Measurements from ENCODE around the gene CFAP100.

CFAP100 gene

DNA sequence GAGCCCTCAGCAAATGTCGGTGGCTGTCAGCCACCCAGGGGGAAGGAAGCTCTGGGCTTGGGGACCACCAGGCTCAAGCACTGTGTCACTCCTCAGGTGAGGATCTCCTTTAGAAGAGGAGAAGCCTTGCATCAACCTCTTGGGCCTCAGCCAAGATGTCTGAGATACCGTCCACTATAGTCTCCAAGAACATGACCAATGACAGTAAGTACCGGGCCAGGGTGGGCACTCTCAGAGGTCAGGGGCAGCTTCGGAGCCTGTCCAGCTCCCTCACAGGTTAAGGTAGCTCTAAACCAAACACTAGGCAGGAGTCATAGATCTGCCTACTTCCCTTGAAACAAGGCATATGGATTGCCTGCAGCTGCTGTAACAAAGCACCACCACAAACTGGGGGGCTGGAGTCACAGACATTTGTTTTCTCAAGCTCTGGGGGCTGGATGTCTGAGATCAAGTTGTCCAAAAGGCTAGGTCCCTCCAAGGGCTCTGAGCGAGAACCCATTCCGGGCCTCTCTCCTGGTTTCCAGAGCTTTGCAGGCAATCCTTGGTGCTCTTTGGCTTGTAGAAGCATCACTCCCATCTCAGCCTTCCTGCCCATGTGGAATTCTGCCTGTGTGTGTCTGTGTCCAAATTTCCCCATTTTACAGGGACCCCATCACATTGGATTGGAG is 1.3 kb downstream of the CFAP100 start:
- Histone ChIP-seq H3K27ac (ENCODE audit: low read depth, low read length) (no peak overlapping the region), H3K79me2 (ENCODE audit: control insufficient read depth, insufficient read depth, low read length, unreplicated experiment) (no peaks in the 10 kb centered on the region), H2AFZ (ENCODE audit: low read length, unreplicated experiment) (no peak overlapping the region), H3K27me3 (ENCODE audit: insufficient read depth, low read length) (peaks cover 50% of the 10 kb centered on the region), H3K36me3 (ENCODE audit: insufficient read depth, low read length) (no peaks in the 10 kb centered on the region), H3K4me3 (ENCODE audit: low read depth, low read length) (no peak overlapping the region), H3K4me1 (ENCODE audit: control insufficient read depth, insufficient read depth, low read length, unreplicated experiment) (no peaks in the 10 kb centered on the region)

DNA sequence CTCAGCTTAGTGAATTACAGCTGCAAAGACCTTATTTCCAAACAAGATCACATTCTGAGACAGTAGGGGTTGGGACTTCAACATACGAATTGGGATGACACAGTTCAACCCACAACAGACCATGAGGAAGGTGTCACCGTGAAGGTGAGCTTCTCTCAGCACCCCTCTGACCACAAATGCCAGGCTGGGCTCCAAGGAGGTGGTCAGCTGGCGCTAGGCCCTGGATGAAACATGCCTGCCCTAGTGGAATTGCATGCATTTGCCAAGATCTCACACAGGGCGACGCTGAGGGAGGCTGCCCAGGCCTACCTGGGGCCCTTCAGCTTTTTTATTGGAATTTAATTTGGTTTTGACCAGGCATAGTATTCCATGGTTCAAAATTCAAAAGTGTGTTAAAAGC is 1.8 kb downstream of the CFAP100 start:
- H3K4me1 ChIP-seq (ENCODE audit: control insufficient read depth, insufficient read depth, low read length, unreplicated experiment): no peaks in the 10 kb centered on the region
- H2AFZ ChIP-seq (ENCODE audit: low read length, unreplicated experiment): no peak overlapping the region
- H3K27ac ChIP-seq (ENCODE audit: low read depth, low read length): no peak overlapping the region
- H3K79me2 ChIP-seq (ENCODE audit: control insufficient read depth, insufficient read depth, low read length, unreplicated experiment): no peaks in the 10 kb centered on the region
- peaks cover 46% of the 10 kb centered on the region for H3K27me3 ChIP-seq (ENCODE audit: insufficient read depth, low read length)
- H3K4me3 ChIP-seq (ENCODE audit: low read depth, low read length): no peak overlapping the region
- no peaks in the 10 kb centered on the region for H3K36me3 ChIP-seq (ENCODE audit: insufficient read depth, low read length)

DNA sequence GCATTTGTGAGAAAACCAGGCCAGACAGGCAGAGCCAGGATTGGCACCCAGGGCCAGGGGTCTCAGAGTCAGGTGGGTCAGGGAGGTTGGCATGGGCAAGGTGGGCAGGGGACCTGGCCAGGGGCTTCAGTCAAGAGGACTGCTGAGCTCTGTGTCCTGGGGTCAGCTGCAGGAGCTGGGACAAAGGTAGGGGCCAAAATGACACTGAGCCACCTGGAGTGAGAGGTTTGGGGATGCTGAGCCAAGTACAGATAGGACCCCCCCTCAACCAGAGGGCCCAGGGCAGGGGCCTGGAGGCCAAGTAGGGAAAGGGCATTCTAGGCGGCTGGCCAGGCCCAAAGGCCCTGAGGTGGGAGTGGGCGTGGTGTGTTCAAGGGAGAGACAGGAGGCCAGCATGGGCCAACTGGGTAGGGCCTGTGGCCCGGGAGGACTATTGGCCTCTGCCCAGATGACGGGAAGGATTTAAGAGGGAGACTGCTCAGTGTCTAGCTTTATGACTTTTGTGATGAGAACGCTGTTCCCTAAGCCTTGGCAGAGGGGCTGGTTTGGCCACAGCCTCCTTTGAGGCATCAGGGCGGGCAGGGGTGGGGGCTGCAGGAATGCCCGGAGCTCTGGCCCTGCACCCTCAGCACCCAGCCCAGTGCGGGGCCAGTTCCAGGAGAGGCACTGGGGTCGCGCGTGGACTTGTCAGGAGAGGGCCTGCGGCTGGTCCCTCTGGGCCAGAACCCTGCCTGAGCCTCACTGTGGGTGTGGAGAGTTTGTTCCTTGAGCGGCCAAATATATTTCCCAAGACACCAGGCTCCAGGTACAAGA is 3.1 kb downstream of the CFAP100 start:
- no peaks in the 10 kb centered on the region for H3K36me3 ChIP-seq (ENCODE audit: insufficient read depth, low read length)
- H3K27me3 ChIP-seq (ENCODE audit: insufficient read depth, low read length): peaks cover 33% of the 10 kb centered on the region
- H3K27ac ChIP-seq (ENCODE audit: low read depth, low read length): no peak overlapping the region
- H3K4me1 ChIP-seq (ENCODE audit: control insufficient read depth, insufficient read depth, low read length, unreplicated experiment): no peaks in the 10 kb centered on the region
- no peak overlapping the region for H2AFZ ChIP-seq (ENCODE audit: low read length, unreplicated experiment)
- H3K79me2 ChIP-seq (ENCODE audit: control insufficient read depth, insufficient read depth, low read length, unreplicated experiment): no peaks in the 10 kb centered on the region
- H3K4me3 ChIP-seq (ENCODE audit: low read depth, low read length): no peak overlapping the region

DNA sequence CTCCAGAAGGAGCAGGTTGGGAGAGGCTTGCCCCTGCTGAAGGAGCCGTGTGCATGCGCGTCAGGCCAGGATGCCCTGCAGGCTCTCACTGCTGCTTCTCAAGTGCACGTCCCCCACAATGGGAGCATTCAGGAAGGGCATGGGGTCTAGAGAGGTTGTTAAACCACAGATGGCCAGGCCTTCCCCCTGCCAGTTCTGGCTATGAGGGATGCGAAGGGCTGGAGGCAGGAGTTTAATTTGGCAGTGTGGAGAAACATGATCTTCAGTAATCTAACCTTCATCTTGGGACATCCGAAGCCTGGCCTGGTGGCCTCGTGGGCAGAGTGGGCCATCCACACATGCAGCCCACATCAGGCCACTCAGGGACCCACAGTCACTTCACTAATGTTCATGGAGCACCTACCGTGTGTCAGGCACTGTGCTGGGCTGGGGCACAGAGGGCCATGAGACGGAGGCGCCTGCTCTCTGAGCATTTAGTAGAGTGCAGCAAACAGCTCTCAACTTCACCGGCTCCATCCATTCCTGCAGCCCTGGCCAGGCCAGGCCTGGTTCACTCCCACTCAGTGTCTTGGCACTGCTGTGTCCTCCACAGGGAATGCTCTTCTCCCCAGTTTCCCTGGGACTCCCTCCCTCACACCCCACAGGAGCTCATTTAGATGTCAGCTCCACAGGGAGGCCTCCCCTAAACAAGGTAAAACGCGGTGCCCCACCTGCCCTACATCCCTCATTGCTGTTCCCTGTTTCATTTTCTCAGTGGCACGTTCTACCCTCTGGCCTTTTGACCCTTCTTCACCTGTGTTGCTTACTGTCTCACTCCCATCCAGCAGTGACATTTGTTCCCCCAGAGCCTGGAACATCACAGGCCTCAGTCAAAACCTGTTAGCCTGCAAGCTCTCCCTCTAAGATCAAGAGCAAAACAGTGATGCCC is 4.0 kb downstream of the CFAP100 start:
- H3K27me3 ChIP-seq (ENCODE audit: insufficient read depth, low read length): peaks cover 27% of the 10 kb centered on the region
- H3K27ac ChIP-seq (ENCODE audit: low read depth, low read length): no peak overlapping the region
- H2AFZ ChIP-seq (ENCODE audit: low read length, unreplicated experiment): no peak overlapping the region
- H3K79me2 ChIP-seq (ENCODE audit: control insufficient read depth, insufficient read depth, low read length, unreplicated experiment): no peaks in the 10 kb centered on the region
- H3K4me1 ChIP-seq (ENCODE audit: control insufficient read depth, insufficient read depth, low read length, unreplicated experiment): no peaks in the 10 kb centered on the region
- H3K4me3 ChIP-seq (ENCODE audit: low read depth, low read length): no peak overlapping the region
- H3K36me3 ChIP-seq (ENCODE audit: insufficient read depth, low read length): no peaks in the 10 kb centered on the region

DNA sequence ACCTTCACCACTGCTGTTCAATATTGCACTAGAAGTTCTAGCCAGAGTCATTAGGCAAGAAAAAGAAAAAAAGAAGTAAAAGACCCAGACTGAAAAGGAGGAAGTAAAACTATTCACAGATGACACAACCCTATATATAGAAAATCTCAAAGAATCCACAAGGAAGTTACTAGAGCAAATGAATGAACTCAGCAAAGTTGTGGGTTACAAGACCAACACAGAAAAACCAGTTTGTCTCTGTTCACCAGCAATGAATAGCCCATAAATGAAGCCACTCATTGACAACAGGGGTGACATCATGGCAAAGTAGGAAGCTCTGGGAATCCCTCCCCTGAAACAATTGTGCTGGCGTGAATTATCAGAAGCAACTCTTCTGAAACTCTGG is 4.6 kb downstream of the CFAP100 start:
- Histone ChIP-seq H3K27ac (ENCODE audit: low read depth, low read length) (no peak overlapping the region), H2AFZ (ENCODE audit: low read length, unreplicated experiment) (no peak overlapping the region)

GRCh38 chr3:126399756-126400155 is 5.0 kb downstream of the CFAP100 start:
- Histone ChIP-seq H3K27me3 (ENCODE audit: insufficient read depth, low read length) (peaks cover 16% of the 10 kb centered on the region), H3K79me2 (ENCODE audit: control insufficient read depth, insufficient read depth, low read length, unreplicated experiment) (no peaks in the 10 kb centered on the region), H2AFZ (ENCODE audit: low read length, unreplicated experiment) (no peak overlapping the region), H3K4me3 (ENCODE audit: low read depth, low read length) (no peak overlapping the region), H3K36me3 (ENCODE audit: insufficient read depth, low read length) (no peaks in the 10 kb centered on the region), H3K4me1 (ENCODE audit: control insufficient read depth, insufficient read depth, low read length, unreplicated experiment) (no peaks in the 10 kb centered on the region), H3K27ac (ENCODE audit: low read depth, low read length) (no peak overlapping the region)

More for the DNA sequence above, 4.6 kb downstream of the CFAP100 start:
- H3K4me1 ChIP-seq (ENCODE audit: control insufficient read depth, insufficient read depth, low read length, unreplicated experiment): no peaks in the 10 kb centered on the region
- no peak overlapping the region for H3K4me3 ChIP-seq (ENCODE audit: low read depth, low read length)
- H3K79me2 ChIP-seq (ENCODE audit: control insufficient read depth, insufficient read depth, low read length, unreplicated experiment): no peaks in the 10 kb centered on the region
- no peaks in the 10 kb centered on the region for H3K36me3 ChIP-seq (ENCODE audit: insufficient read depth, low read length)
- H3K27me3 ChIP-seq (ENCODE audit: insufficient read depth, low read length): peaks cover 20% of the 10 kb centered on the region

GRCh38 chr3:126401611-126402160 is 7.0 kb downstream of the CFAP100 start:
- Histone ChIP-seq H3K27me3 (ENCODE audit: insufficient read depth, low read length) (peaks cover 9% of the 10 kb centered on the region), H3K36me3 (ENCODE audit: insufficient read depth, low read length) (no peaks in the 10 kb centered on the region), H3K27ac (ENCODE audit: low read depth, low read length) (no peak overlapping the region), H3K4me3 (ENCODE audit: low read depth, low read length) (no peak overlapping the region), H3K4me1 (ENCODE audit: control insufficient read depth, insufficient read depth, low read length, unreplicated experiment) (no peaks in the 10 kb centered on the region), H2AFZ (ENCODE audit: low read length, unreplicated experiment) (no peak overlapping the region), H3K79me2 (ENCODE audit: control insufficient read depth, insufficient read depth, low read length, unreplicated experiment) (no peaks in the 10 kb centered on the region)

- H3K4me1 ChIP-seq (ENCODE audit: control insufficient read depth, insufficient read depth, low read length, unreplicated experiment): no peaks in the 10 kb centered on the region
- no peaks in the 10 kb centered on the region for H3K79me2 ChIP-seq (ENCODE audit: control insufficient read depth, insufficient read depth, low read length, unreplicated experiment)
- H3K36me3 ChIP-seq (ENCODE audit: insufficient read depth, low read length): no peaks in the 10 kb centered on the region
- H3K4me3 ChIP-seq (ENCODE audit: low read depth, low read length): no peak overlapping the region
- H2AFZ ChIP-seq (ENCODE audit: low read length, unreplicated experiment): no peak overlapping the region
- H3K27me3 ChIP-seq (ENCODE audit: insufficient read depth, low read length): peaks cover 14% of the 10 kb centered on the region
- H3K27ac ChIP-seq (ENCODE audit: low read depth, low read length): no peak overlapping the region
Measured at GRCh38 chr3:126402178-126402577, 7.5 kb downstream of the CFAP100 start.

DNA sequence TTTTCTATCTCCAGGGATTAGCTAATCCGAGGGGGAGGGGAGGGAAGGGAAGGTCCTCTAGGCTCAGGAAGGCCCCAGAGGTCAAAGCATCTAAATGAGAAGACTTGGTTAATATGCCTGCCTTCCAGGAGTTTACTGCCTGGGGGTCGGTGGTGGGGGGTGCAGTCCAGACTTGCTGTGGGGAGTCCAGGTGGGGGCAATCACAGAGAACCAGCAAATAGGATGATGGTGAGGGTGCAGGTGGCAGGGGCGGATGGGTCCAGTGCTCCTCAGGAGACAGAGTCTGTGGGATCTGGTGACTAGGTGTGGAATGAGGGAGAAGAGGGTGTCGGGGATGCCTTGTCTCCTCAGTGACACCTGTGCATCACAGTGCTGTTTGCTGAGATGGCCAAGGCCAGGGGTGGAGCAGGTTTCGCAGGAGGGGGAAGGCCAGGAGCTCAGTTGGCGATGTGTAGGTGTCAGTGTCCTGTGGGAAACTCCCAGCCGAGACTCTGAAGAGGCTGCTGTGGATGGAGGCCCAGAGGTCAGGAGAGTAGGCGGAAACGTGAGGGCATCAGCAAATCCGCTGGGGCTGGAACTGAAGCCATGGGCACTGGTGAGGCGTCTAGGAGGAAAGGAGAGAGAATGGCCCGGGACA is 8.1 kb downstream of the CFAP100 start:
- no peak overlapping the region for H3K4me3 ChIP-seq (ENCODE audit: low read depth, low read length)
- no peaks in the 10 kb centered on the region for H3K4me1 ChIP-seq (ENCODE audit: control insufficient read depth, insufficient read depth, low read length, unreplicated experiment)
- no peaks in the 10 kb centered on the region for H3K36me3 ChIP-seq (ENCODE audit: insufficient read depth, low read length)
- no peak overlapping the region for H3K27ac ChIP-seq (ENCODE audit: low read depth, low read length)
- no peaks in the 10 kb centered on the region for H3K79me2 ChIP-seq (ENCODE audit: control insufficient read depth, insufficient read depth, low read length, unreplicated experiment)
- no peak overlapping the region for H2AFZ ChIP-seq (ENCODE audit: low read length, unreplicated experiment)
- H3K27me3 ChIP-seq (ENCODE audit: insufficient read depth, low read length): peaks cover 20% of the 10 kb centered on the region
